B cell (primary cell): ENCODE results near the gene SPIRE1. TPM values are rescaled to one million over a fixed set of nuclear protein-coding genes. Genes with fewer than 3 reads are reported as not detected.

Experiments
- ATAC-seq: fragments of 200-7000 bp; cut with Tn5 transposase; one replicate; pipeline ENCODE4 v1.10.0; 2021; ENCODE audit warnings: low read depth, mild to moderate bottlenecking, moderate number of reproducible peaks, moderate library complexity
- CTCF ChIA-PET: fragments of 350-600 bp; sonication (Branson Sonifier 250); formaldehyde crosslinking; loops from one replicate; lab custom pipeline; 2021; ENCODE audit warnings: antibody characterized with exemption, inconsistent platforms; lab: Charles Lee
- POLR2A ChIA-PET: fragments of 350-600 bp; sonication (Branson Sonifier 250); formaldehyde crosslinking; loops from one replicate; lab custom pipeline; 2021; ENCODE audit warnings: antibody characterized with exemption; lab: Charles Lee
- DNase-seq: peaks from one replicate; pipeline ENCODE4 v3.0.0; 2013
- H2AFZ ChIP-seq: 2 replicates; pipeline ENCODE4 v1.6.1; 2012; ENCODE audit warnings: mild to moderate bottlenecking, low read depth, low read length; ENCODE audit not compliant: insufficient read depth, poor library complexity, severe bottlenecking
- H3K27ac ChIP-seq, 2 donors: 1 replicate in 1 of 2; 2 replicates in 1 of 2; pipeline ENCODE4 v1.5.1; 2012 to 2013; ENCODE audit warnings: low read length in 2 of 2, mild to moderate bottlenecking in 2 of 2, moderate library complexity in 1 of 2
- H3K27me3 ChIP-seq, 4 experiments: fragments of 200-600 bp in 1 of 4; sonication (generic) in 1 of 4; replicated peaks in 1 of 4; 1 replicate in 2 of 4; 2 replicates in 2 of 4; pipeline versions ENCODE4 v1.6.1 to v1.7.0; 2013 to 2016; ENCODE audit warnings: low read length in 3 of 4, mild to moderate bottlenecking in 2 of 4, mixed read lengths in 1 of 4, moderate library complexity in 1 of 4; ENCODE audit not compliant: insufficient read depth in 4 of 4, control insufficient read depth in 3 of 4; ENCODE audit errors: control extremely low read depth in 1 of 4
- H3K36me3 ChIP-seq, 2 experiments: replicated peaks in 1 of 2; 1 replicate in 1 of 2; 2 replicates in 1 of 2; pipeline versions ENCODE4 v1.6.1 to v1.7.1; 2013; ENCODE audit warnings: low read length in 1 of 2; ENCODE audit not compliant: insufficient read depth in 2 of 2, control insufficient read depth in 1 of 2; ENCODE audit errors: control extremely low read depth in 1 of 2, extremely low read depth in 1 of 2
- H3K4me1 ChIP-seq, 2 donors: fragments of 200-600 bp in 1 of 2; sonication (generic) in 1 of 2; 1 replicate in 1 of 2; 2 replicates in 1 of 2; pipeline versions ENCODE4 v1.5.1 to v1.6.1; 2013 to 2017; ENCODE audit warnings: low read length in 2 of 2; ENCODE audit not compliant: control insufficient read depth in 2 of 2, insufficient read depth in 2 of 2
- H3K4me2 ChIP-seq: replicated peaks from 2 replicates; pipeline ENCODE3; 2012; ENCODE audit warnings: mild to moderate bottlenecking, low read depth, low read length; ENCODE audit not compliant: poor library complexity, severe bottlenecking
- H3K4me3 ChIP-seq, 5 experiments: fragments of 200-600 bp in 1 of 5; sonication (generic) in 1 of 5; 1 replicate in 3 of 5; 2 replicates in 2 of 5; pipeline versions ENCODE4 v1.5.1 to v1.7.0; 2011 to 2016; ENCODE audit warnings: low read length in 4 of 5, mild to moderate bottlenecking in 4 of 5, low read depth in 2 of 5, control low read depth in 1 of 5, moderate library complexity in 1 of 5; ENCODE audit not compliant: insufficient read depth in 1 of 5; ENCODE audit errors: control extremely low read depth in 1 of 5, extremely low read depth in 1 of 5
- H3K79me2 ChIP-seq: fragments of 200-600 bp; sonication (generic); one replicate; pipeline ENCODE4 v1.6.0; 2016; ENCODE audit warnings: low read length; ENCODE audit not compliant: control insufficient read depth, insufficient read depth
- H3K9ac ChIP-seq: fragments of 200-600 bp; sonication (generic); 2 replicates; pipeline ENCODE4 v1.6.1; 2017; ENCODE audit warnings: mild to moderate bottlenecking, low read length, moderate library complexity
- H3K9me3 ChIP-seq, 3 donors: one replicate each; pipeline versions ENCODE4 v1.6.1 to v1.7.1; 2013; ENCODE audit warnings: low read length in 2 of 3; ENCODE audit not compliant: control insufficient read depth in 2 of 3, insufficient read depth in 1 of 3; ENCODE audit errors: control extremely low read depth in 1 of 3
- H4K20me1 ChIP-seq: 2 replicates; pipeline ENCODE4 v1.6.0; 2012; ENCODE audit warnings: mild to moderate bottlenecking, low read length; ENCODE audit not compliant: insufficient read depth, control insufficient read depth, poor library complexity, severe bottlenecking
- H3K27ac Mint-ChIP-seq: one replicate; pipeline ENCODE4 v1.8.0; 2021; ENCODE audit warnings: mixed read lengths
- H3K27me3 Mint-ChIP-seq: one replicate; pipeline ENCODE4 v1.8.0; 2021; ENCODE audit warnings: mixed read lengths
- H3K4me1 Mint-ChIP-seq: one replicate; pipeline ENCODE4 v1.8.0; 2021; ENCODE audit warnings: mixed read lengths
- H3K4me3 Mint-ChIP-seq: one replicate; pipeline ENCODE4 v1.8.0; 2021; ENCODE audit warnings: mixed read lengths
- H3K9me3 Mint-ChIP-seq: one replicate; pipeline ENCODE4 v1.8.0; 2022; ENCODE audit warnings: mixed read lengths; ENCODE audit not compliant: insufficient read depth
- EZH2 ChIP-seq: IDR thresholded peaks from 2 replicates; pipeline ENCODE4 v1.6.1; 2012; ENCODE audit warnings: borderline replicate concordance, low read depth, mild to moderate bottlenecking, moderate library complexity, low read length; ENCODE audit not compliant: insufficient read depth, poor library complexity, severe bottlenecking
- whole genome bisulfite sequencing: methylation state at CpG from one replicate; pipeline ENCODE4 v1.1.5; 2013; ENCODE audit warnings: missing lambda C conversion rate; ENCODE audit not compliant: insufficient coverage; 5-methylcytosine and 5-hydroxymethylcytosine counted together
- intact Hi-C: fragments of 100-400 bp; cut with micrococcal nuclease; formaldehyde crosslinking; loops from one replicate; pipeline ENCODE4 v1.10.0; 2022
- polyA plus RNA-seq: library from polyadenylated mRNA; depleted of rRNA; stranded (reverse); fragments of >200 nt; gene quantifications from 2 replicates; pipeline ENCODE4 v1.2.3, GENCODE V29; 2012
- total RNA-seq, 2 donors: library from RNA; stranded (reverse); fragments of 120-200 nt in 1 of 2; gene quantifications; 1 replicate in 1 of 2; 2 replicates in 1 of 2; pipeline versions ENCODE4 v1.2.3 to v1.2.4, GENCODE V29; 2013 to 2022
- TF ChIP-seq, protein P1 (sequence below): fragments of 200-600 bp; IDR thresholded peaks from one replicate; pipeline ENCODE4 v1.8.0; 2022; ENCODE audit warnings: antibody characterized with exemption, mild to moderate bottlenecking

SPIRE1 gene
- total and polyA plus RNA-seq, 2 donors (not counting 1 experiment from before 2014, with no cell fraction given), result 0.22 to 4.0 TPM

DNA sequence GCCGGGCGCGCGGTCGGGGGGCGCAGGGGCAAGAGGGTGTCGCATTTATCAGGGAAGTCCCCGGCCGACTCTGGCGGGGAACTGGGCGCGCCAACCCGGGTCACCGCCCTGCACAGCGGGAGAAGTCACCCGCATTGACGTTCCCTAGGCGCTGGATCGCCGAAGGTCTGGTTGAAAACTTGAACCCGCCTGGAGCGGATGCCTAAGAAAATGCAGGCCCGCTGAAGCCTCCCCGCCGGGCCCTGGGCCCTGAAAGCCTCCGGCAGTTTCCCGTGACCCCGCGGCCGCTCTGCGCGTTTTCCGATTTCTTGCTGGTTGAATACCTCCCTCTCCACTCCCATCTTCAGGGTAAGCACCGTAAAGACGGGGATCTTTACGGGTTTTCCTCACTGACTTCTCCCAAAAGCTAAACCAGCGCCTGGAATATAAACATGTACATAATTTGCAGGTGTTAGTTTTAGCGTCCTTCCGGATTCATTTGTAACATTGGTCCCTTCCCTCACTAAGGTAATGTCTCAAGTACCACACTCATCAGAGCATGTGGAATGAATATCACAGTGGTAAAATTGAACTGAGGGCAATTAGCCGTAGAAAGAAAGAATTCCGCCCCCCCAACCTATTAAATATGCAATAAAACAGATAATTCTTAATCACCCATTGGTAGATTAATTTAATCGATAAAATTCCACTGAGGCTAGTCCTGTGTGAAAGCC, 675 bp upstream of the SPIRE1 start:
- TF ChIP-seq, protein P1, sequence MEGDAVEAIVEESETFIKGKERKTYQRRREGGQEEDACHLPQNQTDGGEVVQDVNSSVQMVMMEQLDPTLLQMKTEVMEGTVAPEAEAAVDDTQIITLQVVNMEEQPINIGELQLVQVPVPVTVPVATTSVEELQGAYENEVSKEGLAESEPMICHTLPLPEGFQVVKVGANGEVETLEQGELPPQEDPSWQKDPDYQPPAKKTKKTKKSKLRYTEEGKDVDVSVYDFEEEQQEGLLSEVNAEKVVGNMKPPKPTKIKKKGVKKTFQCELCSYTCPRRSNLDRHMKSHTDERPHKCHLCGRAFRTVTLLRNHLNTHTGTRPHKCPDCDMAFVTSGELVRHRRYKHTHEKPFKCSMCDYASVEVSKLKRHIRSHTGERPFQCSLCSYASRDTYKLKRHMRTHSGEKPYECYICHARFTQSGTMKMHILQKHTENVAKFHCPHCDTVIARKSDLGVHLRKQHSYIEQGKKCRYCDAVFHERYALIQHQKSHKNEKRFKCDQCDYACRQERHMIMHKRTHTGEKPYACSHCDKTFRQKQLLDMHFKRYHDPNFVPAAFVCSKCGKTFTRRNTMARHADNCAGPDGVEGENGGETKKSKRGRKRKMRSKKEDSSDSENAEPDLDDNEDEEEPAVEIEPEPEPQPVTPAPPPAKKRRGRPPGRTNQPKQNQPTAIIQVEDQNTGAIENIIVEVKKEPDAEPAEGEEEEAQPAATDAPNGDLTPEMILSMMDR, result no peak
- TF ChIP-seq EZH2, result no peak
- peaks cover 0 to 1% (median 0%) of the 10 kb centered on the region in 3 donors for H3K9me3 ChIP-seq
- no peaks in the 10 kb centered on the region for H3K9me3 Mint-ChIP-seq
- H3K27me3 Mint-ChIP-seq, result peaks cover 19% of the 10 kb centered on the region
- peak overlapping the region; percentile 94 for H3K4me3 Mint-ChIP-seq
- H3K27me3 ChIP-seq, result peaks cover 0 to 27% (median 2%) of the 10 kb centered on the region in 4 experiments
- ChIA-PET POLR2A (no interaction called here), CTCF (interaction anchor here (0.7 to 7.1 kb wide), 6 partner anchors 23 to 330 kb away, joined by 3 to 111 read pairs (median 3); partner anchors contain the start of gene PRELID3A)
- no peak for DNase-seq
- WGBS, result 13% methylated on average over 33 of the region's 42 CpGs
- H4K20me1 ChIP-seq, result no peaks in the 10 kb centered on the region
- H3K9ac ChIP-seq, result peak overlapping the region; percentile 65
- peak overlapping the region; percentile 96 for H3K4me2 ChIP-seq
- ATAC-seq, result no peak
- no peaks in the 10 kb centered on the region for H3K79me2 ChIP-seq
- H3K4me3 ChIP-seq, result peak overlapping the region in 4 of 5 experiments; percentile 32 to 67 (median 58)
- no peaks in the 10 kb centered on the region for H3K36me3 ChIP-seq
- H3K4me1 ChIP-seq, result peaks cover 9 to 11% of the 10 kb centered on the region in 2 donors
- no peak overlapping the region for H3K27ac Mint-ChIP-seq
- intact Hi-C loops, result loop anchor here (1.0 to 5.0 kb wide), 2 partner anchors 251 to 721 kb away; partner anchors contain the start of gene PRELID3A
- peaks cover 11% of the 10 kb centered on the region for H3K4me1 Mint-ChIP-seq
- H3K27ac ChIP-seq, result no peak overlapping the region
- peak overlapping the region; percentile 84 for H2AFZ ChIP-seq
